Cerebellar nuclear complex (tissue), 1 donor: Measurements from ENCODE around the gene EMC10.

ENCODE experiments used
- DNase-seq, 2 experiments: peaks; one replicate each; lab custom pipeline; 2025; lab: John Stamatoyannopoulos, UW

The EMC10 gene

DNA sequence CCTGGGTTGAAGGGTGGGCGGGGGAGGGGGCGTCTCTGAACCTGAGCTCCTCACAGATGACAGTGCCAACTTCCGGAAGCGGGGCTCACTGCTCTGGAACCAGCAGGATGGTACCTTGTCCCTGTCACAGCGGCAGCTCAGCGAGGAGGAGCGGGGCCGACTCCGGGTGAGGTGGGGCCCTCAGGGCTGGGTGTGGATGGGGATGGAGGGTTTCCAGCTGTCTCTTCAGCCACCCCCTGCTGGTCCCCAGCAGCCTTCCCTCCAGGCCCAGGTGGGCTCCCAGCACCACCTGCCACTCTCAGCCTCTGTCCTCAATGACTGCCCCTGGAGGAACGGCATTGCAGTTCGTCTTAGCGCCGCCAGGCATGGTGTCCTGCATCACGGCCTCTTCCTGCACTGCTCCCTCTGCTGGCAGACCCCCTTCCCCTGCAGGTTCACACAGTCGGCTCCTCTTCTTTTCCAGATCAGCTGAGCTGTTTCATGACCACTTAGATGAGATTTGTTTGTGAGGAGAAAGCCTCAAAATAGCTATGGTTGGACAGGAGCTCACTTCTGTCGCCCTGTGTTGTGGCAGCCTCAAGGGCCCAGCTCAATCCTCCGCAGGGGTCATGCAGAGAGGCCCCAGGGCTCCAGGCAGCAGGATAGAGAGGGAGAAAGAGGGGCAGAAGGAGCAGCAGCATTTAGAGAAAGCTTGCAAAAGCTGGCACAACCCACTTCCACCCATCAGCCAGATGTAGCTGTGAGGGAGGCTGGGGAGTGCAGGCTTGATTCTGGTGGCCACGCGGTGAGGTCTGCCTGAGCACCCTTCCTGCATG is 2.8 kb downstream of the EMC10 start:
- DNase-seq: no peak

DNA sequence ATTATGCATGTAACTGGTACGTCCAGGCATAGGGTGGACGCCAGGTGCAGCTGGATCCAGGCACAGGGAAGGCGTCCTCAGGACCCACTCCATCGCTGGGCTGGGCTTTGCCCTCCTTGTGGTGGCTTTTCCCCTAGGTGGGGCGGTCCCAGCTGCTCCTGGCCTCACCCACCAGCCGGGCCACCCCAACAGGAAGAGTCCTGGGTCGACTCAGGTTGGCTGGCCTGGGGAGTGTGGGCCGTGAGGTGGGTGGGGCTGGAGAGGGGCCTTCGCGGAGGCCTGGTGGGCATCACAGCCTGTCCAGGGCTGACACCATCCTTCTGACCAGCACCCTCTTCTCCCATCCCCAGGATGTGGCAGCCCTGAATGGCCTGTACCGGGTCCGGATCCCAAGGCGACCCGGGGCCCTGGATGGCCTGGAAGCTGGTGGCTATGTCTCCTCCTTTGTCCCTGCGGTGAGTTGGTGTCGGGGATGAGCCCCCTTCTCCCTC is 3.5 kb downstream of the EMC10 start:
- DNase-seq: no peak

DNA sequence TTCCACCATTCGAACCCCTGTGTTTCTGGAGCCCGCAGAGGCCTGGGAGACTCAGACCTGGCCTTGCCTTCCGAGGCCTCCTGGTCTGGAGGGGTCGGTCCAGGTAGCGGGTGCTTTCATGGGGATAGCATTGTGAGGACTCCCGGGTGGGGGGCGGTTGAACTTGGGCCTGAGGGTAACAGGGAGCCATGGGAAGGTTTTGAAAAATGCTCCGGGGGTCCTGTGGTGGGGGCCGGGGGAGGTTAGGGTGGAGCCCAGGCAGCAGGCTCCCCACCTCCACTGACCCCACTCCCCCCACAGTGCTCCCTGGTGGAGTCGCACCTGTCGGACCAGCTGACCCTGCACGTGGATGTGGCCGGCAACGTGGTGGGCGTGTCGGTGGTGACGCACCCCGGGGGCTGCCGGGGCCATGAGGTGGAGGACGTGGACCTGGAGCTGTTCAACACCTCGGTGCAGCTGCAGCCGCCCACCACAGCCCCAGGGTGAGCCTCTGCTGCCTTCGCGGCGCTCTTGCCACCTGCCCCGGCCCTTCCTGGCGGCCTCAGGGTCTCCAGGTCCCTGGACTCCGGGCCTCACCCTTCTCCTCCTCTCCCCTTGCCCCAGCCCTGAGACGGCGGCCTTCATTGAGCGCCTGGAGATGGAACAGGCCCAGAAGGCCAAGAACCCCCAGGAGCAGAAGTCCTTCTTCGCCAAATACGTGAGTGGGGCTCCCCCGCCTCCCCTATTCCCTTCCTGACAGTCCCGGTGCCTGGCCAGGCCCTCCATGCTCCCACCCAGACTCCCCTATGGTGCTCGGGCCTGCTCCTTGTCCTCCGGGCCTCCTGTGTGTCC is 4.2 kb downstream of the EMC10 start:
- no peak for DNase-seq

DNA sequence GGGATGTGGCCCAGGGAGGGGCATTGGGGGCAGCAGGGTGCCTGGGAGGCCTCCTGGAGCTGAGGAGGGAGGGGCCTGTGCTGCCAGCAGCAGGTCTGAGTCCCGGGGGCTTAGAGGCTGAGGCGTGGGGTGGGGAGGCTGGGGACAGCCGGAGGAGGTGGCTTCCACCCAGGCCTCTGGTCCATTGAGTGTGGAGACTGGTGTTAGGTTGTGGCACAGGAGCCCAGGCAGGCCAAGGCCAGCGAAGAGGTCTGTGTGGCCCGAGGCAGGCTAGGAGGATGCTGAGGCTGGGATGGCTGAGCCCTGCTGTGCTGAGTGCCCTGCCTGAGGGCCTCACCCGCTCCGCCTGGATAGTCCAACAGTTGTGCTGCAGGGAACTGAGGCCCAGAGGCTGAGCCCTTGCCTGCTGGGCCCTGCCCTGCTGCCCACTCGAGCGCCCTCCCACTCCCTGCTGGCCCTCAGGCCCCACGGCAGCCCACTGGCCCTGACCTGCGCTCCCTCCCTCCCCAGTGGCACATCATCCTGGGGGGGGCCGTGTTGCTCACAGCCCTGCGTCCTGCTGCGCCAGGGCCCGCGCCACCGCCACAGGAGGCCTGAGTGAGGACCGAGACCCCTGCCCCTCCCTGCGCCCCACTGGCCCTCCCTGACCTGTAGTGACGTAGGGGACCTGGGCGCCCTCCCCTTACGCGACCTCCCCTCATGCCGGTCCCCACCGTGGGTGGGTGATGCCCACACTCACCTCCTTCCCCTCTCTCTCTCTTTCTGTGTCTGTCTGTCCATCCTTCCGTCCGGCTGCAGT is 5.2 kb downstream of the EMC10 start:
- DNase-seq: no peak

DNA sequence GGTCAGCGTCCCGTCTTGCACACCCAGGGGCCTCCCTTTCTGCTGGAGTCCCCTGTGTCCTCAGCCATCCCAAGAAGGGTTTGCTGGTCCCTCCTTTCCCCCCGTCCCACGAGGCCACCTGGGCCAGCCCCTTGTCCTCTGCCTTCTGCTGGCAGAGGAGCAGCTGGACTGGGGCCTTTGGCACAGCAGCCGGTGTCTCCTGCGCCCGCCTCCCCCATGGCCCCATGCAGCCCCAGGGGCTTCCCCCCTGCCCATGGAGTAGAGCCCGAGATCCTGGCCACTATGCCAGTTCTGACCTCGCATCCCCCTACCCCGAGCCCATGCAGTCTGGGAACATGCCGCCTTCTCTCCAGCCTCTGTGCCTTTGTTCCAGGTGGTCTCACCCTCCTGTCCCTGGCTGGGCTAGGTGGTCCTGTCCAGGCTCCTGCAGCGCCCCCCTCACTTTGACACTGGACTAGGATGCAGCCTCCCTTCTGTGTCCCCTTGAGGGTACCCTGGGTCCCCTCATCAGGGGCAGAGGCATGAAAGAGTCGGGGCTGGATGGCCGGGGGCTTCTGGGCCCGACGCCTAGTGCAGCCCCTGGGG is 6.1 kb downstream of the EMC10 start:
- no peak for DNase-seq

DNA sequence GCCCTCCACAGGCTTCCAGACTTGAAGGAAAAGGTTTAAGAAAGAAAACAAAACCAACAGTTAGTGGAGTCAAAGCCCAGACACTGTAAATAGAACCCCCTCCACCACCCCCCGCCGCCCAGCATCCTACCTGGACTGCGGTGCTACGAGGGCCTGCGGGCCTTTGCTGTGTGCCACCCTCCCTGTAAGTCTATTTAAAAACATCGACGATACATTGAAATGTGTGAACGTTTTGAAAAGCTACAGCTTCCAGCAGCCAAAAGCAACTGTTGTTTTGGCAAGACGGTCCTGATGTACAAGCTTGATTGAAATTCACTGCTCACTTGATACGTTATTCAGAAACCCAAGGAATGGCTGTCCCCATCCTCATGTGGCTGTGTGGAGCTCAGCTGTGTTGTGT is 6.6 kb downstream of the EMC10 start:
- no peak for DNase-seq

DNA sequence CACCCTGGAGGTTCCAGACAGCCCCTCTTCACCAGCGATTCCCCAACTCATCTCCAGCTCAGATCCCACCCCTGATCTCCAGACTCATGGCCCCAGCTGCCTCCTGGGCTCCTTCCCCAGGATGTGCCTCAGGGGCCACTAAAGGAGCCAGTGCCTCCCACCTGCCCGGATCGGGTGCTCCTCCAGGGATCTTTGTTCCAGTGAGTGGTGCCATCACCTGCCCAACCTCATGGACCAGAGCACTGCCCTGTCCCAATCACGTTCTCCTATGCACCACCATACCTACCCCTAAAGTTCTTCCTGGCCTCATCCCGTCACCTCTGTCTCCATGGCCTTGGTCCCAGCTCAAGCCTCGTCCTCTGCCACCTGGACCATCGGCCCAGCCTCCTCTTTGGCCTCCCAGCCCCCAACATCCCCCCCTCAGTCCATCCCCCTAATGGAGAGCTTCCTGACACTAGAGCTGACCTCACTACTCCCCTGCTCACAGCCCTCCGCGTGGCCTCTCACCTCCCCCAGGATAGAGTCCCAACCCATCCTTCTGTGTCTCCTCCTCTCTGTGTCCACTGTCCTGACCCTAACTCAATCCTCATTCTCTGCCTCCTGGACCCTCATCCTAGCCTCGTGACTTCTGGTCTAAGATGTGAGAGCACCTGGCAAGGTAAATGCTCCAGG is 9.1 kb downstream of the EMC10 start:
- no peak for DNase-seq

DNA sequence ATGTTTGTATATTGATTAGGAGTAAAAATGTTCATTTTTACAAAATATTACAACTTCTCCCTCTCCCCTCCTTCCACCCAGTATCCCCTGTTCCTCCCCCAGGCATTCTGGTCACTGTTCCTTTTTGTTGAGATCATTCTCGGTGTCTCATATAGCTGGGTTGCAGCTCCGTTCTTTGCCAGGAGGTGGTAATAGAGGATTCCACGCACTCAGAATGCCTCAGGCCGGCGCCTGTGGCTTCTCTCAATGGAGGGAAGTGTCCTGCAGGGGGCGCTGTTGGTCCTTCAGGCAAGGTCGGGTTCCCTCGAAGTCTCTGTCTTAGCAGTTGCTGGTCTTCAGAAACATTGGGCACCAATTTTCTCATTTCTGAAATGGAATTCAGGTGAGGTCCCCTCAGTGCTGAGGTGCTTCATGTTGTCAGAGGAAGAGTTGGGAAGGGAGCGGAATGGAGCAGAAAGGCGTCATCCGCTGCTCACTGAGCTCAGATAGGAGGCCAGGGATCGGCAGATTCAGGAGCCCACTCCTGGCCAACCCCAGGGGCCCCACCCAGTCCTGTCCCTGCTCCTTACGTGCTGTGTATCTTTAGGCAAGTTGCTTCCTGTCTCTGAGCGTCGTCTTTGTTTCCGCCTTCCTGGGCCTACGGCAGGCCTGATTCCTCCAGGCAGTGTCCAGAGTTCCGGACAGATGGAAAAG is 10.7 kb downstream of the EMC10 start:
- no peak for DNase-seq

DNA sequence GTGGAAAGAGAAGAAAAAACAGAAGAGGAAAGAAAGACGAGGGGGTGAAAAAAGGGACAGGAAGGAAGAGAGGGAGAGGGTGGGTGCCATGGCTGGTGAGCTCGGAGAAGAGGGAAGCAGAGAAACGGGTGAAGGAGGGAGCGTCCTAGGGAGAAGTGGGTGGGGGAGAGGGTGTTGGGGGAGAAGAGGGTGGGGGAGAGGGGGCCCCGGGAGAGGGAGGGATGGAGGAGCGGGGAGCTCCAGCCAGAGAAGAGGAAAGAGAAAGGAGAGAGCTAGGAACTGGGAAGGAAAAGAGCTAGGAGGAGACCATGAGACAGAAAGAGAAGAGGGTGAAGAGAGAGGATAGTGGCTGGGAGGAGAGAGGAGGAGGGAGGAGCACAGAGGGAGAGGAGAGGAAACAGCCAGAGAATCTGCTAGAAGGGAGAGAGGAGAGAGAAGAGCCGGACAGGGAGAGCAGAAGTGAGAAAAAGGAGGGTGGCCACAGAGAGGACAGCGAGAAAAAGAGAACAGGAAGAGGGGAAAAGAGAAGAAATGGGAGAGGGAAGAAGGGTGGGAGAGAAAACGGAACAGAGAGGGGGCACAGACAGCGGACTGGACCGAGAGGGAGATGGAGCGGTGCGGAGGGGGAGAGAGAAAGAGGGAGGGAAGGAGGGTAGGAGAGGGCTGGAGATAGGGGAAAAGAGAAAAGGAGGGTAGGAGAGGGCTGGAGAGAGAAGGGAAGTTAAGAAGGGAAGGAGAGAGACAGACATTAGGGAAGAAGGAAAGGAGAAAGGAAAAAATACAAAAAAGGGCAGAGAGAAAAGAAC is 12.3 kb downstream of the EMC10 start:
- DNase-seq: no peak

DNA sequence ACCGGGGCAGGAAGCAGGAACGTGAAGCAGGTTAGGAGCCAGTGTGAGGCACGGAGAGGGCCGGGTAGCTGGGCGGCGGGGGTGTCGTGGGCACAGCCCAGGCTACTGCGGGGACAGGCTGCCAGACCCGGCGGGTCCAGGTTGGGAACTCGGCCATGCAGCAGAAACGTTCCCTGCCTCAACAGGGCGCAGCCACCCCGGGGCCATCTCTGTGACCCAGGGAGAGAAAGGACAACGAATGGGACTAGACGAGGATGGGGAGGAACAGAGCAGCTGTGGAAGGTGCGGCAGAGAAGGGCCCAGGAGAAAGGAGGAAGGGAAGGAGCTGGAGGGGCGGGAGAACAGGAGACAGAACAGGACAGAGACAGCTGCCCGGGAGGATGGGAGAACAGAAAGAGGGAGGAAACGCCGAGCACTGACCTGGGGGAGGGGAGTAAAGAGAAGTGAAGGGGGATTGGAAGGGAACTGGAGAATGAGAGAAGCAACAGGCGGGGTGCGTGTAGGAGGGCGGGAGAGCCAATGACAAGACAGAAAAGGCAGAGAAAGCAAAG is 13.2 kb downstream of the EMC10 start:
- DNase-seq: no peak

DNA sequence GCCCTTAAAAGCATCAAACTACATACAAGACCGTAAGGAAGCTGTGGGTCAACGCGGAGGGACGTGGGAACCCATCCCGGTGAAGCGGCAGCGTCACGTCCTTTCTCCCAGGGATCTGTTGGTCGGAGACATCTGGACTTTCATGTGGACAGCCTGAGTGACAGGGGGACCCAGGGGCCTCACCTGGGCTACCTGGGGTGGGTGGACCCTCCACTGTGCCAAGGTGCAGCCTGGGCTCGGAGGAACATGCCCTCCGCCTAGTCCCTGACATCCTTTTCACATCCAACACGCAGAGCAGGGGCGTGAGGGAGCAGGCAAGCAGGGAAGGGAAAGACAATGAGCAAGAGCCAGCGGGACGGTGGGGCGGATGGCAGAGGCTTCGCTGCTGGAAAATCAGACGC is 14.1 kb downstream of the EMC10 start:
- DNase-seq: no peak

DNA sequence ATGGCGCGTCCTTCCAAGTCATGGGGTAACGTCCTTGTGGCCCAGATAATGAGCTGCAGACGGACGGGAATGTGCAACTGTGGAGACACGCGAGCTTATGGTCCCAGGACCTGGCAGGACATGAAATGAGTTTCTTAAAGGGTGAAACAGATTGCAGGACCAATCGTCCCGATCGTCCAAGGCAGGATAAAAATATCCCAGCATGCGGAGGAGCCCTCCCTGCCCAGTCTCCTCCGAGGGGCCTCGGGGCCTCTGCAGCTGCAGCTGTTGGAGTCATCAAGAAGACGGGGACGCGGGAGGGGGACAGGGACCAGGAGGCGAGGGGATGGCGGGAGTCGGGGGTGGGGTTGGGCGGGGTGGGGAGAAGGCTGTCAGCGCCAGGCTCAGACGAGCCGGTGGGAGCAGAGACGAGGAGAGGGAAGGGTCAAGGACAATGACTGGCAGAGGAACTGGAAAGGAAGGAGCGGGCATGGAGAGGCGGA is 14.7 kb downstream of the EMC10 start:
- DNase-seq: no peak

DNA sequence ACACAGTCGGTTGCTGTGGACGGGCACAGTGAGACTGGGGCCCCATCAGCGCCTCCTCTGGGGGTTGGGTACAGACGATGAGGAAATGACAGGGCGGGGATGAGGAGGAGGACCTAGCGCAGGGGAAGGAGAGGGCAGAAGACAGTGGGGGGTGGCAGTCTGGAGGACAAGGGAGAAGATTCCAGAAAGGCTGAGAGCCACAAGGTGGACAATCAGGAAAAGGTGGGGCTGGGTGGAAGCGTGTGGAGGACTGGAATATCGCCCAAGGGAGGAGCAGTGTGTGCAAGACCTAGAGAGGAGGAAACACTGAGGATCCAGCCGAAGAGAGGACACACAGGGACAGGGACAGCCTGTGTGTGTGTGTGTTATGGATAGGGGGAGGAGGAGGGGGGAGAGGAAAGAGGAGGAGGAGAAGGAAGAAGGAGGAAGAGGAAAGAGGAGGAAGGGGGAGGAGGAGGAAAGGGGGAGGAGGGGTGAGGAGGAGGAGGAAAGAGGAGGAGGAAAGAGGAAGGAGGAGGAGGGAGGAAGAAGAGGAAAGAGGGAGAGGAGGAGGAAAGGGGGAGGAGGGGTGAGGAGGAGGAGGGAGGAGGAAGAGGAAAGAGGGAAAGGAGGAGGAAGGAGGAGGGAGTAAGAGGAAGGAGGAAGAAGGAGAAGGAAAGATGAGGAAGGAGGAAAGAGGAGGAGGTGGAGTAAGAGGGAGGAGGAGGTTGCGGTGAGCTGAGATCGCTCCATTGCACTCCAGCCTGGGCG is 16.2 kb downstream of the EMC10 start:
- DNase-seq: no peak

DNA sequence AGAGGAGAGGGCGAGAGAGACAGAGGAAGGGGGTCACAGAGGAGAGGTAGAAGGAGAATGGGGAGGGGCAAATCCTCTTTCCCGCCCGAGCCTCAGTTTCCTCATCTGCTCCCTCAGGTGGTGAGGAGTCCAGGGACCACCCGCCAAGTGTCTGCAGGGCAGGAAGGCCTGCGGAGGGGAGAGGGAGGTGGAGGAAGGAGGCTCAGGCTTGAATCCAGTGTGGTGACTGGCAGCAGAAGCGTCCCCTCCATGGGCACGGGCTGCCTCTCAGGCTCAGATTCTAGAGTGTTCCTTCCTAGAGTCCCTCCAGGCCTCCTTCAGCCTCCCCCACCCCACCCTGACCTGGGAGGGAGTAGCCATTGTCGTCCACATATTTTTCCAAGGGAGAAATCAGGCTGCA is 16.9 kb downstream of the EMC10 start:
- DNase-seq: no peak

DNA sequence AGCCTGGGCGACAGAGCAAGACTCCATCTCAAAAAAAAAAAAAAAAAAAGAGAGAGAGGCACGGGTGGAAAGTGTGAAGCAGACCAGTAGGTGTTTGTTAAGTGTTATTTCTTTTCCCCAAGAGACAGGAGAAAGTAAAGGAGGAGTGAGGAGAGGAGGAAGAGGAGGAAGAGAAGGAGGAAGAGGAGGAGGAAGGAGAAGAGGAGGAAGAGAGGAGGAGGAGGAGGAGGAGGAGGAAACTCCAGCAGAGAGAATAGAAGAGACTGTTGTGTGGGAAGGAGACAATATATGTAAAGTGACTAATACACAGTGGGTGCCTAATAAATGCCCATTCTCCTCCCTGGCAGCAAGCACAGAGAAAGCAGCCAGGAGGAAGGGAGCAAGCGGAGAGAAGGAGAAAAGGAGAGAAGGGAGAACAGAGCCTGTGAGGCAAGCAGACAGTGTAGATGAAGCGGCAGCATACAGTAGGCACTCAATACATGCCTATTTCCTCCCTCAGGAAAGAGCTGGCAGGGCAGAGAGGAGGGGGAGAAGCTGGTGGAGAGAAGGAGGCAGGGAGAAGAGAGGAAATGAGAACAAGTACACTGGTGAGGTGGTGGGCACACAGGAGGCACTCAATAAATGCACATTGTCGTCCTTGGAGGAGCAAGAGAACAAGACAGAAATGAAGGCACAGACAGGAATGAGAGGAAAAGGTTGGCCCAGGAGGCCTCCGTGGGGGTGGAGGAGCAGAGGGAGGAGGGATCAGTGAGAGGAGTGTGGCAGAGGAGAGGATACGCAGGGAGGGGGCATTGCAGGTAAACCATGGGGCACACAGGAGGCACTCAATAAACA is 18.1 kb downstream of the EMC10 start:
- DNase-seq: no peak

DNA sequence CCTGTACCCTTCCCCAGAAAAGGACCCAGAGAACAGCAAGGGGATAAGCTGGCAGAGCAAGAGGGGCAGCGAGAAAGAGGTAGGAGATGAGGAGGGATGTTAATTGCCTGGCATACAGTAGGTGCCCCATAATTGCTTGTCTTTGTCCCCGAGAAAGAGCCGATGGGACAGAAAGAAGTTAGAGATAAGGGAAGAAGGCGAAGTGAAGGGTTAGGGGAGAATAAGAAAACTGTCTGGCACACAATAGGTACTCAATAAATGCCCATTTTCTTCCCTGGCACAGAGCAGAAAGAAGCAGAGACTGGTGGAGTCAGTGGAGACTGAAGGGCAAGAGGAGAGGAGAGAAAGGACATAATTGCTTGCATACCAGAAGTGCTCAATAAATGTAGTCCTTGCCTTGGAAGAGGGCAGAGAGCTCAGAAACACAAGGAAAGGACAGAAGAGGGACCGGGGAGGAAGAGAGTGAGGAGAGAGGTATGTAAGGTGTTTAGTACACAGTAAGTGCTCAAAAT is 18.8 kb downstream of the EMC10 start:
- no peak for DNase-seq

DNA sequence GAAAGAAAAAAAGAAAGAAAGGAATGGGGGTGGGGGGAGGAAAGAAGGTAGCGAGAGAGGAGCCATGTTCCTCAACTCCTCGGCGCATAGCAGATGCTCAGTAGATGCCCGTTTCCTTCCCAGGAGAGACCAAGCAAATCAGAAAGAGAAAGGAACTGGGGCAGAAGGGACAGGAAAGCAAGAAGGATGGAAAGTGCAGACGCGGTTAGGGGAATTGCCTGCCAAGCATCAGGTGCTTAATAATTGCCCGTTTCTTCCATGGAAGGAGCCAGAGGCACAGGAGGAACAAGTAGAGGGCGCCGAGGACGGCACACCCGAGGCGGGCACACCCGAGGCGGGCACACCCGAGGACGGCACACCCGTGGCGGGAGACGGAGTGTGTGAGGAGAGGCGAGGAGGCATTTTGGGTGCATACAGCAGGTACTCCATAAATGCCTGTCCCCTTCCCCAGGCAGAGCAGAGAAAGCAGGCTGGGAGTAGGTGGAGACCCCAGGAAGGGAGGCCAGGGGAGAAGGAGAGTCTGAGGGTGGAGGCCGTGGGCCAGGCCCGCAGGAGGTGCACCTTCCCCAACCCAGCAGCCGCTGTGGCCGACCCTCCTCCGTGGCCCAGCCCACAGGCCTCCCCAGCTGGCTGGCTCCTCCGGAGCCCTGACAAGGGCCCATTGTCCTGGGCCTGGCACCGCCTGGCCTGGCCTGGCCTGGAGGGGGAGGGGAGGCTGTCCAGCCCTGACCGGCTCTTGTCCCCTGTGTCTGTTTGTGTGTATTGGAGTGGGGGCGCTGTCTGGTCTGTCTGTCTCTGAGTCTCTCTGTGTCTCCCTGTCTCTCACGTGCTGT is 20.1 kb downstream of the EMC10 start:
- no peak for DNase-seq
